Lung (tissue), 12 donors: ENCODE data around the gene CEP162. TPM values are rescaled to one million over a fixed set of nuclear protein-coding genes. Genes with fewer than 3 reads are reported as not detected.
"Not testable (repeated sequence)": the region's sequence is repeated elsewhere in the genome, so short reads cannot be mapped to it uniquely, and the experiment has no call there.

Experiments
- ATAC-seq: fragments of 200-7000 bp; cut with Tn5 transposase; one replicate; pipeline ENCODE4 v1.9.1; 2020; ENCODE audit warnings: moderate number of reproducible peaks; ENCODE audit not compliant: insufficient read depth, low FRiP score
- DNase-seq, 3 donors: peaks; one replicate each; pipeline ENCODE4 v3.0.0-alpha.2; 2013 to 2017
- H3K27ac ChIP-seq, 2 donors: one replicate each; pipeline ENCODE4 v1.5.1; 2013; ENCODE audit warnings: mild to moderate bottlenecking in 2 of 2, moderate library complexity in 2 of 2, control low read depth in 1 of 2, inconsistent platforms in 1 of 2, low read depth in 1 of 2, low read length in 1 of 2
- H3K27me3 ChIP-seq, 3 donors: one replicate each; pipeline ENCODE4 v1.5.1; 2013; ENCODE audit warnings: low read length in 2 of 3; ENCODE audit not compliant: control insufficient read depth in 3 of 3, insufficient read depth in 3 of 3
- H3K36me3 ChIP-seq, 4 donors: one replicate each; pipeline ENCODE4 v1.5.1; 2013; ENCODE audit warnings: low read length in 4 of 4, mild to moderate bottlenecking in 1 of 4, moderate library complexity in 1 of 4; ENCODE audit not compliant: control insufficient read depth in 4 of 4, insufficient read depth in 4 of 4
- H3K4me1 ChIP-seq, 5 donors: one replicate each; pipeline ENCODE4 v1.5.1; 2013; ENCODE audit warnings: low read length in 5 of 5, mild to moderate bottlenecking in 2 of 5, moderate library complexity in 1 of 5; ENCODE audit not compliant: control insufficient read depth in 5 of 5, insufficient read depth in 5 of 5
- H3K4me3 ChIP-seq: one replicate; pipeline ENCODE4 v1.5.1; 2013; ENCODE audit warnings: mild to moderate bottlenecking, control low read depth, moderate library complexity
- H3K9ac ChIP-seq, 2 donors: one replicate each; pipeline ENCODE4 v1.5.1; 2013; ENCODE audit warnings: low read length in 2 of 2, control low read depth in 1 of 2; ENCODE audit not compliant: insufficient read depth in 1 of 2
- H3K9me3 ChIP-seq, 4 donors: one replicate each; pipeline ENCODE4 v1.5.1; 2013; ENCODE audit warnings: low read length in 3 of 4, mild to moderate bottlenecking in 1 of 4, moderate library complexity in 1 of 4; ENCODE audit not compliant: control insufficient read depth in 4 of 4, insufficient read depth in 3 of 4
- CTCF ChIP-seq: IDR thresholded peaks from 2 replicates; pipeline ENCODE4 v1.5.1; 2012; ENCODE audit warnings: mild to moderate bottlenecking; ENCODE audit errors: control extremely low read depth, extremely low read depth
- WGBS, 2 donors: extraction: QIAGEN DNeasy Blood & Tissue Kit; methylation state at CpG; one replicate each; pipeline ENCODE4 v1.1.7; 2013; 5-methylcytosine and 5-hydroxymethylcytosine counted together
- polyA plus RNA-seq, 2 donors: library from polyadenylated mRNA; stranded (reverse); fragments of 200-250 nt; gene quantifications; one replicate each; pipeline ENCODE4 v1.2.1, GENCODE V29; 2013
- total RNA-seq, 2 donors: library from RNA; depleted of rRNA in 1 of 2; stranded (reverse); fragments of >200 nt in 1 of 2; gene quantifications; one replicate each; pipeline ENCODE4 v1.2.1, GENCODE V29; 2014 to 2021
- donor health status: control.
- donor health status: control.
- donor health status: Bipolar disorder and iron deficiency.
- donor health status: healthy.
- donor health status: DM: yes; HTN: yes; CAD: no.

Gene CEP162
- total and polyA plus RNA-seq, 4 donors: 4.3 to 25.6 (median 8.7) TPM

- H3K4me1 ChIP-seq: peaks cover 0 to 6% (median 0%) of the 10 kb centered on the region in 5 donors
- no peak overlapping the region for H3K4me3 ChIP-seq
- H3K27ac ChIP-seq: no peak overlapping the region
- no peak overlapping the region for H3K9ac ChIP-seq
- H3K36me3 ChIP-seq: peaks cover 0 to 7% (median 1%) of the 10 kb centered on the region in 4 donors
- ATAC-seq (no peak), DNase-seq (no peak)
- H3K9me3 ChIP-seq: no peaks in the 10 kb centered on the region
- no peaks in the 10 kb centered on the region for H3K27me3 ChIP-seq
- no peak for TF ChIP-seq CTCF
Observed at GRCh38 chr6:84224251-84224650, 3.2 kb downstream of the CEP162 start.

- H3K27ac ChIP-seq, H3K9me3 ChIP-seq, H3K27me3 ChIP-seq, DNase-seq, H3K4me3 ChIP-seq, ATAC-seq, H3K4me1 ChIP-seq, H3K36me3 ChIP-seq, H3K9ac ChIP-seq: not testable (repeated sequence)
- WGBS, 2 donors: 89 to 95% methylated on average over 5 of the region's 5 CpGs
Observed at GRCh38 chr6:84223608-84224007, 3.8 kb downstream of the CEP162 start.

GRCh38 chr6:84222426-84222825, 5.0 kb downstream of the CEP162 start:
- Histone ChIP-seq H3K9ac (no peak overlapping the region), H3K9me3 (no peaks in the 10 kb centered on the region), H3K27me3 (no peaks in the 10 kb centered on the region), H3K4me1 (peaks cover 0 to 6% (median 0%) of the 10 kb centered on the region in 5 donors), H3K4me3 (no peak overlapping the region), H3K36me3 (peaks cover 0 to 7% (median 1%) of the 10 kb centered on the region in 4 donors), H3K27ac (no peak overlapping the region)
- DNase-seq (no peak), ATAC-seq (no peak)
- no peak for TF ChIP-seq CTCF
- WGBS, 2 donors: 92 to 93% methylated on average over 4 of the region's 4 CpGs

- WGBS, 2 donors: 83 to 93% methylated on average over 3 of the region's 3 CpGs
- H3K27ac ChIP-seq: no peak overlapping the region
- H3K27me3 ChIP-seq: no peaks in the 10 kb centered on the region
- no peak overlapping the region for H3K9ac ChIP-seq
- peak in 2 of 3 donors; percentile 41 to 43 for DNase-seq
- peaks cover 0 to 4% (median 0%) of the 10 kb centered on the region in 5 donors for H3K4me1 ChIP-seq
- ATAC-seq: no peak
- no peak for TF ChIP-seq CTCF
- H3K36me3 ChIP-seq: peaks cover 0 to 6% (median 3%) of the 10 kb centered on the region in 4 donors
- no peak overlapping the region for H3K4me3 ChIP-seq
- no peaks in the 10 kb centered on the region for H3K9me3 ChIP-seq
Observed at GRCh38 chr6:84220809-84221409, 6.5 kb downstream of the CEP162 start.
